GM12892 (cell line): ENCODE measurements around the gene CISD3.

Experiments used
- DNase-seq: peaks from one replicate; pipeline ENCODE4 v3.0.0; 2011; ENCODE audit not compliant: insufficient read length
- FAIRE-seq: peaks from 2 replicates; lab custom pipeline; 2011; peaks lifted over from hg19 to GRCh38; lab: Jason Lieb, UNC
- POLR2A ChIP-seq: IDR thresholded peaks from 2 replicates; pipeline ENCODE4 v1.6.1; 2011; ENCODE audit warnings: low read depth, low read length, control low read depth
- POLR2AphosphoS5 ChIP-seq: IDR thresholded peaks from 2 replicates; pipeline ENCODE4 v1.6.1; 2011; ENCODE audit warnings: low read depth, low read length, control low read depth
- TAF1 ChIP-seq: IDR thresholded peaks from 2 replicates; pipeline ENCODE4 v1.6.1; 2011; ENCODE audit warnings: low read depth, mild to moderate bottlenecking, control low read depth, low read length, borderline replicate concordance

CISD3 gene

DNA sequence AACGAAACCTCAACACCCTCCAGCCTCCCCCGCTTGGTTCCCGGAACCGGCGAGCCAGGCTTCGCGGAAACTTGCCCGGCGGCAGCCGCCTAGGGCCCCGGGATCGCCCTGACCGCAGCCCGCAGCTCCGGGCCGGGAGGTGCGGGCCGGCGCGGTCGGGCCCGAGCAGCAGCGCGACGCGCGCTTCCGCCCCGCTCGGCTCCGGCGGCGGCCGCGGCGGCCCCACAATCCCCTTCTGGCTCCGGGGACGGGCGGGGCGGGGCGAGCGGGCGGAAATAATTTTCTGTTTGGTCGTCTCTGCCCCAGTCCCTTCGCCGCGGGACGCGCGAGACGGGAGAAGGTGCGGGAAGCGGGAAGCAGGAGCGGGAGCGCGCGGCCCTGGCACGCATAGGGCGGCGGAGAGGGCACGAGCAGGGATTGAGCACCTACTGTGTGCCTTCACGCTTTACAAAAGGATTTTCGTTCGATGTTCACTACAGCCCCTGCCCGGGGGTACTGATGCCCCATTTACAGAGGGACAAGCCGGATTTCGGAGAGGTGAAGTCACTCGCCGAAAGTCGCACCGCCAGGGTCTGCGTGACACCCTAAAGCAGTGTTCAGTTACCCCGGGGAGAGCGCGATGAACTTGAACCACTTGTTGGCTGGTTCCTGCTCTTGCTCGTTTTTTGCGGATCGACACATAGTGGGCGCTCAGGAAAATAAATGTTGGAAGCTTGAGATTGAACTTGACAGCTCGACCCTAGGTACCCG, 27.8 kb upstream of the CISD3 start:
- DNase-seq (peak; percentile 58), FAIRE-seq (no peak)
- peak; percentile 78 for TF ChIP-seq POLR2AphosphoS5
- TF ChIP-seq POLR2A = peak; percentile 81; the same call in 1 of the 2 replicates
- no peak; the same call in 1 of the 2 replicates for TF ChIP-seq TAF1

DNA sequence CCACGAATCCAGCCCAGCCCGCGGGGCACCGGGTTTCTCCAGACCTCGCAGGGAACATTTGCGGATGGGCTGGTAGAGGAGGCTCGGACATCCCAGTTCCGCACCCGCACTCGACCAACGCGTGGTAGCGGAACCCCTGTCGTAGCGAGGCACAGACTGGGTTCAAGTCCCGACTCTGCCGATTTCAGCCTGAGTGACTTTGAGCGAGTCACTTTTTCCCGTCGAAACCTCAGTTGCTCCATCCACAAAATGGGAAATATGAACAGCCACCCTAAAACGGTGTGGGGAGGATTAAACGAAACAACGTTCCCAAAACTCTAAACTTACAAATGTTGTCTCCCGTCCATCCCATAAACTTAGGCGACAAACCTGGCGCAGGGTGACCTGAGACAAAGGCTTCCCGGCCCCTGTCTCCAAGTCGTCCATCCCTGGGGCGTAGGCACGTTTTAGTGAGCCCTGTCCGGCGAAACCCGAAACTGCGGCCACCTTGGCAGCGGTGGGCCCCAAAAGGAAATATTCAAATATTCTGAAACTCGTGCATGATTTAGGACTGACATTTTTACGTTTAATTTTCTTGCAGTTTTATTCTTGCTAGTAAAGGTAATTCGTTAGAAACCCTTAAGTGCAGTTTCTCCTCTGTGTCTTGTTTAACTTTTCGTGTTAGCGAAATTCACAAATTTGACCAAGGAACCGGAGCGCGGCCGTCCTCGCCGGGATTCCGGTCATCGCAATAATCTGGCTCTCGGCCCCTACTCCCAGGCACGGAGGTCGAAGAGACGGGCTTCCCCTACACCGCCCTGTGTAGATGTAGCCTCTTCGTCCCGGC, 27.0 kb upstream of the CISD3 start:
- FAIRE-seq (no peak), DNase-seq (peak; percentile 46)
- TF ChIP-seq POLR2AphosphoS5 = peak; percentile 68; the same call in 1 of the 2 replicates
- TF ChIP-seq TAF1 = no peak
- TF ChIP-seq POLR2A = no peak; the same call in 1 of the 2 replicates

DNA sequence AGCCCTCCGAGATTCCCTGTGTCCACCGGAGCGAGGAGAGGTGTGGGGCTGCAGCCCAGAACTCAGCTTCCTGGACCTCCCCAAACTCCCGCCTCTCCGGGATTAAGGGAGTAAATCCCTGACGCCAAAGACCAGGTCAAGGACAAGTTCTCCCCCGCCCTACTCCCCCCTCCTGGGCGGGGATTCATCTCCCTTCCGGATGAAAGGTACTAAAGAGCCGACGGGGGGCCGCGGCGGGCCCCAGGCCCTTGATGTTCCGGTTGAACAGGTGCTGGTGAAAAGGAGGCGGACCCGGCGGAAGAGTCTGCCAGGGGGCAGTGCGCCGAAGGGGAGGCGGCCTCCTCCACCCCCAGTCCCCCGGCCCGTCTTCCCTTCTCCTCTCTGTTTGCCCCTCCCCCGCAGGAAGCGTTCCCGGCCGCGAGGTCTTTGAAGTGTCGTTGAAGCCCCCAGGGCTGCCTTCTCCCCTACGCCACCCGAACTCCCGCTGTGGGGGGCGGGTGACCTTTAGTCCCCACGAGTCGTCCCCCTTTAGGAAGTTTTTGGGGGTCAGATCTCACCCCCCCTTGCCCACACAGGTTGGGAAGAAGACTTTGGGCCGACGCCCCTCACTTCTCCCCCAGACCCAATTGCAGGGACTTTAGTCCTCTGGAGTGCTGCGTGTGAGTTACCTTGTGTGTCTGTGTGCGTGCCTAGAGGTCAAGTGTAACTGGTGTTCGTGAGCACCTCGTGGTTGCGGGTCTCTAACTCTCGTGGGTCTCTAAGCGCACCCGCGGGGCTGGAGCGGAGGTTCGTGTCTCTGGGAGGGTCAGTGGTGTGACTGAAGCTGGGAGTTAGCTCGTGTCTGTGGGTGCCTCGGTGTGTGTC, 26.2 kb upstream of the CISD3 start:
- DNase-seq (peak; percentile 82), FAIRE-seq (no peak)
- TF ChIP-seq POLR2AphosphoS5 (peak; percentile 61; the same call in 1 of the 2 replicates), TAF1 (no peak), POLR2A (peak; percentile 47; the same call in 1 of the 2 replicates)

DNA sequence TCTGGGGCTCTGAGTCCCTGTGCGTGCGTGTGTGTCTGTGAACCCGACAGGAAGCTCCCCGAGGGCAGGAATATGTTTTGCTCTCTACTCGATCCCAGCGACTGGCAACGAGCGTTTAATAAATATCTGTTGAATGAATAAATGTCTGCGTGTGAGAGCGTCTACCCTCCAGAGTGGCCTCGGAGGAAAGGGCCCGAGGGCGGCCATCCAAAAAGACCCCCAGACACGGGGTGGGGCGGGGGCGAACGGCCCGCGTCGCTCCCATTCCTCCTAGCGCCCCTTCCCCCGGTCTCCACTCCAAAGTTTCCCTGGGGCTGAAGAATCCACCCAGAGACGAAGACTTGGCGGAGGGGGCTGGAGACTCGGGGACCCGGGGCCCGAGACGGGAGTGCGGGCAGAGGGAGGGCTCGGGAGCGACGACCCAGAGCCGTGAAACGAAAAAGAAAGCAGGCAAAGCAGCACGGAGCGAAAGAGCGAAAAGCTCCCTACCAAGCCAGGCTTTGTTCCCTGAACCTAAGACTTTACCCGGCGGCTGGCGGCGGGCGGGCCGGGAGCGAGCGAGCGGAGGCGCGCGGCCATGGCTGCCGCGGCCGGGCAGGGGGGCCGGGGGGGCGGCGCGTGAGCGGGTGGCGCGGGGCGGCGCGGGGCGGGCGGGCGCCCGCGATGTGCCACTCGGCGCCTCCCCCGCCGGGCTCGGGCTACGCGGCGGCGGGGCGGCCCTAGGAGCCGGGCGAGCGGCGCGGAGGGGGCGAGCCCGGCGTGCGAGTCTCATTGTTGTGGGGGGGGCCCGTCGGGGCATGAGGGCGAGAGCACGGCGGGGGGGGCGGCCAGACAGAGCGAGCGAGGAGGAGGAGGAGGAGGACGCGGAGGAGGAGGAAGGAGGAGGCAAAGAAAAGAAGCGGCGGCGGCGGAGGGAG, 25.3 kb upstream of the CISD3 start, which contains the start of gene MLLT6:
TSS of gene MLLT6 (plus strand) at position 668 of the 917 bp plus-strand sequence. CDS start 360 bp downstream, outside the sequence.
- TF ChIP-seq TAF1 = peak; percentile 73; the same call in 1 of the 2 replicates
- no peak for TF ChIP-seq POLR2AphosphoS5
- peak; percentile 30; the same call in 1 of the 2 replicates for TF ChIP-seq POLR2A
- no peak for FAIRE-seq
- peak; percentile 69 for DNase-seq

DNA sequence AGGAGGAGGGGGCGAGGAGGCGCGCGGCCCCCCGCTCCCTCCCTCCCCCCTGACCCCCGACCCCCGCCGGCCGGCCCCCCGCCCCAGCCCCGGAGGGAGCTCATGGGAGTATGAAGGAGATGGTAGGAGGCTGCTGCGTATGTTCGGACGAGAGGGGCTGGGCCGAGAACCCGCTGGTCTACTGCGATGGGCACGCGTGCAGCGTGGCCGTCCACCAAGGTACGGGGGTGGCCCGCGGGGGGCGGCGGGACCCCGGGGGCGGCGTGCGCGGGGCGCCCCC, 24.7 kb upstream of the CISD3 start:
- TF ChIP-seq POLR2AphosphoS5 (no peak), POLR2A (no peak)
- DNase-seq = no peak

DNA sequence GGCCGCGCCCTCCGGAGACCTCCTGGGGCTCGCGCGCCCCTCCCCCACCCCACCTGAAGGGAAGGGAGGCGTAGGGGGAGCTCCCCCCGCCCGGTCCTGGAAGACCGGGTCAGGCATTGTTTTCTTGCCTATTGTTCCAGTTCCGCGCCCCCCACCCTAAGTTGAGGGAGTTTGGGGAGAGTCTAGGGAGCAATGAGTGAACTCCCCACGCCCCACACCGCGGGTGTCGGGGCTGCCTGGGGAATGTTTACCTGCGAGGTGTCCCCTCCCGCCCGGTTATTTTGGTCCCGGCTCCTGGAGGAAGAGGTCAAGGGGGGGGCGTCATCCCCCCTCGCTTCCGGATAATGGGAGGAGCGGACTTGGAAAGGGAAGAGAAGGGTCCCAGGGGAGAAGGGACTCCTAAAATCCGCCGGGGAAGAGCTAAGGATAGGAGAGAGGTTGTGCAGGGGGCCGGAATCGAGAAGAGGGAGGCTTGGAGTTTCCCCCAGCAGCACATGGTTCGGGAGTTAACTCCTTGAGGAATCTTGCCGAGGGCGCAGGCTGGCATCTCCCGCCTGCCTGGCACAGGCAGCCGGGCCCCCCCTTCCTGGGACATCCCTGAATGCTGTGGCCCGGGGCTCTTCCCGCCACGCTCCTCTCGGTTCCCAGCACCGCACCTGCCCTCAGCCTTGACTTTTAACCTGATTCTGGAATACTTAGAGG, 24.2 kb upstream of the CISD3 start:
- no peak for TF ChIP-seq TAF1
- no peak for TF ChIP-seq POLR2AphosphoS5
- TF ChIP-seq POLR2A = no peak
- FAIRE-seq (no peak), DNase-seq (peak; percentile 48)

More for the DNA sequence above, 24.7 kb upstream of the CISD3 start:
- FAIRE-seq = no peak

DNA sequence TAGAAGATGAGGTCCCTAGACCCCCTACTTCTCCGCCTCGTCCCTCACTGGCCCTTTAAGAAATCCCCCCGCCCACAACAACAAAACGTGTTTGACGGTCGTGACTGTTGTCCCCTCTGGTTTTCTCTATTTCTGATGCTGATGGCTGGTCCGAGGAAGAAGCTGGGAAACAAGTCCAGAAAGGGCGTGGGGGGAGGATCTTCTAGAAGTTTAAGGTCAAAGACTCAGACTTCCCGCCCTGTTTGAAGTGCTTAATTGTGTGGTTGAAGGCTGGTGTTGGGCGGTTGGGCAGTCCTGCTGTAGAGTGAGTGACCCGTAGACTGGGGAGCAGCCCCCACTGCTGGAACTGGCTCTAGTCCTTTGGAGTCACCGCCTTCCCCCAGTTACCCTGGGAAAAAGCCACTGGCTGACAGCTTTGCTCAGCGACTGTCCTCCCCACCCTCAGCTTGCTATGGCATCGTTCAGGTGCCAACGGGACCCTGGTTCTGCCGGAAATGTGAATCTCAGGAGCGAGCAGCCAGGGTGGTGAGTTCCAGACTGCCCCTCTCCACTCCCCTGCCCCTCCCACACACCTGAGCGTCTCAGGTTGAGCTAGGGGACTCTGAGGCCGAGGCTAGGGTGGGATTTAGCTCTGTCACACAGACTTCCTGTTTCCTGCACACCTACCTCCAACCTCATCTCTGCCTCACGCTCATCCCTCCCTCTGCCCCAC, 23.5 kb upstream of the CISD3 start:
- FAIRE-seq (no peak), DNase-seq (peak; percentile 39)
- TF ChIP-seq POLR2A = no peak
- no peak for TF ChIP-seq POLR2AphosphoS5
- TF ChIP-seq TAF1 = no peak

DNA sequence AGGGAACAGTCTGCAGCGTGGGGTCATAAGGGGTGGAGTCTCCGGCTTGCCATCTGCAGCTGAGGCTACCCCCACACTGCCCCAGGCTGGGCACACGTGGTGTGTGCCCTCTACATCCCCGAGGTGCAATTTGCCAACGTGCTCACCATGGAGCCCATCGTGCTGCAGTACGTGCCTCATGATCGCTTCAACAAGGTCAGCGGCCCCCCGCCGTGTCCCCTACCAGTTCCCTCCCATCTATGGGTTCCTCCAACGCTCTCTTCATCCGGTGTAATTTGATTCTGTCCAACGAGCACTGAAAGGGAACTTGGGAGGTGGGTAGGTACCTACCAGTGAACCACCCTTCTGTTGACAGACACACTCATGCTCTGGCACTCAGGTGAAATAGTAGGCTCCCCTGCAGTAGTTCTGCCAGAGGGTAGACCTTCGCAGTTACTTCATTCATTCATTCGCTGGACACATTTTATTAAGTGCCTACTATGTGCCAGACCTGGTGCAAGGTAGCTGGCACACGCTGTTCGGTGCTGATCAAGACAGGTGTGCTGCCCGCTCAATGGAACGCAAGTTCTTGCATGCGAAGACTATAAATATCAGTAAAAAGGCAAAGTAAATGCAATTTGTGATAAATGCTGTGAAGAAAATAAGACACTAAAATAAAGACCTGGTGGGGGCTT, 22.3 kb upstream of the CISD3 start:
- TF ChIP-seq TAF1 (no peak), POLR2AphosphoS5 (no peak), POLR2A (no peak)
- no peak for FAIRE-seq

More for the DNA sequence above, 22.3 kb upstream of the CISD3 start:
- no peak for DNase-seq
